WTC11 (cell line): Measurements from ENCODE around the gene UBD. TPM values are rescaled to one million over a fixed set of nuclear protein-coding genes. Genes with fewer than 3 reads are reported as not detected.

ENCODE experiments used
- ATAC-seq: fragments of 200-7000 bp; cut with Tn5 transposase; 2 replicates; pipeline ENCODE4 v1.10.0; 2021; ENCODE audit warnings: mild to moderate bottlenecking, moderate library complexity
- CTCF ChIA-PET: fragments of 300-600 bp; sonication (Branson Sonifier 250); formaldehyde crosslinking; loops from one replicate; lab custom pipeline; 2021; ENCODE audit warnings: antibody characterized with exemption; lab: Charles Lee
- POLR2A ChIA-PET: fragments of 350-600 bp; sonication (Branson Sonifier 250); formaldehyde crosslinking; loops from one replicate; lab custom pipeline; 2021; ENCODE audit warnings: antibody characterized with exemption; lab: Charles Lee
- DNase-seq: peaks from one replicate; pipeline ENCODE4 v3.0.0; 2021; ENCODE audit warnings: low spot score
- H3K27ac Mint-ChIP-seq: 2 replicates; pipeline ENCODE4 v1.8.0; 2021; ENCODE audit warnings: mixed read lengths
- H3K27me3 Mint-ChIP-seq: 2 replicates; pipeline ENCODE4 v1.8.0; 2021; ENCODE audit warnings: low read depth, mild to moderate bottlenecking, moderate library complexity, mixed read lengths
- H3K36me3 Mint-ChIP-seq: 2 replicates; pipeline ENCODE4 v1.8.0; 2021; ENCODE audit warnings: mixed read lengths
- H3K4me1 Mint-ChIP-seq: 2 replicates; pipeline ENCODE4 v1.8.0; 2022; ENCODE audit warnings: mixed read lengths
- H3K4me3 Mint-ChIP-seq: 2 replicates; pipeline ENCODE4 v1.8.0; 2021; ENCODE audit warnings: mild to moderate bottlenecking, moderate library complexity, mixed read lengths
- H3K9me3 Mint-ChIP-seq: 2 replicates; pipeline ENCODE4 v1.8.0; 2021; ENCODE audit warnings: mixed read lengths
- CREB1 ChIP-seq: sonication (generic); formaldehyde crosslinking; IDR thresholded peaks from 2 replicates; pipeline ENCODE4 v1.8.0; 2023; ENCODE audit warnings: mild to moderate bottlenecking, missing genetic modification reagents
- CREM ChIP-seq: sonication (generic); formaldehyde crosslinking; IDR thresholded peaks from 2 replicates; pipeline ENCODE4 v1.8.1; 2022; ENCODE audit warnings: mild to moderate bottlenecking, missing genetic modification reagents, moderate library complexity
- ERG ChIP-seq: fragments of 250-450 bp; sonication (Bioruptor Pico); IDR thresholded peaks from 2 replicates; pipeline ENCODE4 v1.8.0; 2021; ENCODE audit warnings: mild to moderate bottlenecking
- GRHL2 ChIP-seq: fragments of 250-450 bp; sonication (Bioruptor Pico); IDR thresholded peaks from 2 replicates; pipeline ENCODE4 v1.8.0; 2022; ENCODE audit warnings: mild to moderate bottlenecking, moderate library complexity; ENCODE audit not compliant: insufficient replicate concordance, severe bottlenecking
- HMGA2 ChIP-seq: fragments of 250-450 bp; sonication (Bioruptor Pico); IDR thresholded peaks from 2 replicates; pipeline ENCODE4 v1.4.0; 2021; ENCODE audit warnings: mild to moderate bottlenecking, moderate library complexity
- MYBL2 ChIP-seq: sonication (generic); formaldehyde crosslinking; IDR thresholded peaks from 2 replicates; pipeline ENCODE4 v1.8.1; 2023; ENCODE audit warnings: mild to moderate bottlenecking, moderate library complexity, missing genetic modification reagents
- RELA ChIP-seq: sonication (generic); formaldehyde crosslinking; IDR thresholded peaks from 2 replicates; pipeline ENCODE4 v1.8.1; 2022; ENCODE audit warnings: missing genetic modification reagents, mild to moderate bottlenecking, borderline replicate concordance
- SMAD4 ChIP-seq: sonication (generic); formaldehyde crosslinking; IDR thresholded peaks from 2 replicates; pipeline ENCODE4 v1.8.0; 2022; ENCODE audit warnings: mild to moderate bottlenecking, missing genetic modification reagents
- SP1 ChIP-seq: sonication (generic); formaldehyde crosslinking; conservative IDR thresholded peaks from 2 replicates; pipeline ENCODE4 v1.8.1; 2022; ENCODE audit warnings: missing genetic modification reagents
- TCF7 ChIP-seq: sonication (generic); formaldehyde crosslinking; IDR thresholded peaks from 2 replicates; pipeline ENCODE4 v1.8.0; 2022; ENCODE audit warnings: mild to moderate bottlenecking, low read depth, missing genetic modification reagents, moderate library complexity
- TP53 ChIP-seq: sonication (generic); formaldehyde crosslinking; IDR thresholded peaks from 2 replicates; pipeline ENCODE4 v1.8.1; 2023; ENCODE audit warnings: mild to moderate bottlenecking, missing genetic modification reagents
- ZNF138 ChIP-seq: sonication (generic); formaldehyde crosslinking; conservative IDR thresholded peaks from 2 replicates; pipeline ENCODE4 v1.8.1; 2022; ENCODE audit warnings: mild to moderate bottlenecking, moderate library complexity, missing genetic modification reagents
- ZNF232 ChIP-seq: sonication (generic); formaldehyde crosslinking; IDR thresholded peaks from 2 replicates; pipeline ENCODE4 v1.8.0; 2022; ENCODE audit warnings: mild to moderate bottlenecking, missing genetic modification reagents
- ZNF416 ChIP-seq: fragments of 250-450 bp; sonication (Bioruptor Pico); IDR thresholded peaks from 2 replicates; pipeline ENCODE4 v1.9.0; 2021; ENCODE audit warnings: mild to moderate bottlenecking, inconsistent platforms
- ZNF532 ChIP-seq: fragments of 250-450 bp; sonication (Bioruptor Pico); IDR thresholded peaks from 2 replicates; pipeline ENCODE4 v1.9.0; 2021; ENCODE audit warnings: mild to moderate bottlenecking, borderline replicate concordance
- total RNA-seq: library from RNA; stranded (reverse); gene quantifications from 3 replicates; pipeline ENCODE4 v1.2.3, GENCODE V29; 2021
- TF ChIP-seq, protein P1 (sequence below): sonication (generic); formaldehyde crosslinking; conservative IDR thresholded peaks from 2 replicates; pipeline ENCODE4 v1.8.1; 2022; ENCODE audit warnings: mild to moderate bottlenecking, missing genetic modification reagents
- TF ChIP-seq, protein P2 (sequence below): sonication (generic); formaldehyde crosslinking; IDR thresholded peaks from 2 replicates; pipeline ENCODE4 v1.8.0; 2022; ENCODE audit warnings: missing genetic modification reagents
- TF ChIP-seq, protein P3 (sequence below): sonication (generic); formaldehyde crosslinking; IDR thresholded peaks from 2 replicates; pipeline ENCODE4 v1.8.0; 2023; ENCODE audit warnings: mild to moderate bottlenecking, missing genetic modification reagents

UBD gene
- total RNA-seq, 1 experiment from 2014 or later: 0.15 TPM

DNA sequence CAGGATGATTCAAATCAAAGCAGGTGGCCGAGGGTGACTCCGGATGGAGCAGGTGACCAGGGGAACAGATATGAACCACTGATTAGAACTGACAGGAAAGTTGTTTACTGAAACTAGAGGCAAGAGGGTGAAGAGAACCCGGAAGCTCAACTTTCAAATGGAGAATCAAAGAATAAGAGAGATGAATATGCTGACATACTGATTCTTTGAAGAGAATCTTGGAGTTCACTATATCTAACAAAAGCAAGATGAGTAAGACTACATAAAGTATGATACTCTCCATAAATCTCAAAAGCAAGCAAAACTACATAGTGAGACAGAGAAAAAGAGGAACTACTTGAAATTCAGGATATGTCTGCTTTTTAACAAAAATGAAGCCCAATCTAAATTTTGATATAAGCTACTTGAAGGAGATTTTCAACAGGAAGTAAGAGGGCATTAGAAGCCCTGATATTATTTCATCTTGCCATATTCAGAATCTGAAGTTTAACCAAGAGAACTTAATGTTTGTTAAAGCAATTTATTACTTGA lies 4.0 kb upstream of the UBD start:
- peaks cover 13% of the 10 kb centered on the region for H3K4me1 Mint-ChIP-seq
- no peaks in the 10 kb centered on the region for H3K36me3 Mint-ChIP-seq
- H3K27me3 Mint-ChIP-seq: peaks cover 54% of the 10 kb centered on the region
- H3K4me3 Mint-ChIP-seq: no peak overlapping the region
- ATAC-seq (no peak), DNase-seq (no peak)
- H3K9me3 Mint-ChIP-seq: no peaks in the 10 kb centered on the region
- POLR2A ChIA-PET: no interaction called here
- TF ChIP-seq, protein P1, sequence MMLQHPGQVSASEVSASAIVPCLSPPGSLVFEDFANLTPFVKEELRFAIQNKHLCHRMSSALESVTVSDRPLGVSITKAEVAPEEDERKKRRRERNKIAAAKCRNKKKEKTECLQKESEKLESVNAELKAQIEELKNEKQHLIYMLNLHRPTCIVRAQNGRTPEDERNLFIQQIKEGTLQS (CRISPR knock-in tag): no peak
- TF ChIP-seq, all 79 proteins: peak for 0
- CTCF ChIA-PET: interaction anchor here (1.3 kb wide), 1 partner anchor 10 kb away, joined by 3 read pairs; no protein-coding TSS in a partner anchor
- no peak overlapping the region for H3K27ac Mint-ChIP-seq

DNA sequence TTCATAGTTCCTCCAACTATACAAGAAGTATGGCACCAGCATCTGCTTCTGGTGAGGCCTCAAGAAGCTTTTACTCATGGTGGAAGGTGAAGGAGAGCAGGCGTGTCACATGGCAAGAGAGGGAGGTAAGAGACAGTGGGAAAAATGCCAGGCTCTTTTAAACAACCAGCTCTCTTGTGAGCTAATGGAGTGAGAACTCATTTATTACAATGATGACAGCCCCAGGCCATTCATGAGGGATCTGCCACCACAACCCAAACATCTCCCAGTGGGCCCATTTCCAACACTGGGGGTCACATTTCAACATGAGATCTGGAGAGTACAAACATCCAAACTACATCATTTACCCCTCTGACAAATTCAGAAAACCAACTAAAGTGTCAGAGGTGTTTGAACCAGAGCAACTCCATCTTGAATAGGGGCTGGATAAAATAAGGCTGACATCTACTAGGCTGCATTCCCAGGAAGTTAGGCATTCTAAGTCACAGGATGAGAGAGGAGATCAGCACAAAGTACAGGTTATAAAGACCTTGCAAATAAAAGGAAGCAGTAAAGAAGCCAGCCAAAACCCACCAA lies 2.2 kb upstream of the UBD start:
- H3K4me1 Mint-ChIP-seq: peaks cover 31% of the 10 kb centered on the region
- CTCF ChIA-PET: no interaction called here
- no peak overlapping the region for H3K4me3 Mint-ChIP-seq
- DNase-seq: no peak
- no peak for ATAC-seq
- no peak overlapping the region for H3K27ac Mint-ChIP-seq
- TF ChIP-seq HMGA2 (CRISPR knock-in tag): no peak
- TF ChIP-seq RELA: no peak
- TF ChIP-seq TP53 (CRISPR knock-in tag): no peak
- TF ChIP-seq CREM (CRISPR knock-in tag): no peak
- no peak for TF ChIP-seq GRHL2 (CRISPR knock-in tag)
- TF ChIP-seq, all 79 proteins: peak for 0
- POLR2A ChIA-PET: interaction anchor here (0.6 kb wide), 1 partner anchor 100 kb away, joined by 3 read pairs; no protein-coding TSS in a partner anchor
- Mint-ChIP-seq H3K36me3 (no peaks in the 10 kb centered on the region), H3K9me3 (no peaks in the 10 kb centered on the region), H3K27me3 (peaks cover 67% of the 10 kb centered on the region)

DNA sequence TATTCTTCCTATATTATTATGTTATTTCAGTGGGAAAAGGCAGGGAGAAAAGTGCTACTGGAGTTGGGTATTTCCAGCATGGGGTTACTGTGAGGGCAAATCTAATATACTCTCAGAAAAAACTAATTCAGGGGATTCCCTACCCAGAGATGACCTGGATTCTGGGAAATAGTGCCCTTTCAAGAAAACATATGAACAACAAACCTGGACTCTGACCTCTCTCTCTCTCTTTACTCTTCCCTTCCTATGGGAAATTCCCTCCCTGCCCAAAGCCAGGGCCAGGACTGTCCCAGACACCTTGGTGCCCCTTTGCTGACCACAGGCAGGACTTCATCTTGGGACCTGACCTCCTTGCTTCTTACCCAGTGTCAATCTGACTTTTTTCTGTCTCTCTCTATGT lies 1.6 kb upstream of the UBD start:
- Mint-ChIP-seq H3K9me3 (no peaks in the 10 kb centered on the region), H3K27me3 (peaks cover 73% of the 10 kb centered on the region), H3K4me1 (peaks cover 33% of the 10 kb centered on the region), H3K36me3 (peaks cover under 1% of the 10 kb centered on the region; the same call in 1 of the 2 replicates), H3K4me3 (no peak overlapping the region), H3K27ac (no peak overlapping the region)
- CTCF ChIA-PET: no interaction called here
- POLR2A ChIA-PET: interaction anchor here (0.6 kb wide), 1 partner anchor 101 kb away, joined by 3 read pairs; no protein-coding TSS in a partner anchor
- DNase-seq (no peak), ATAC-seq (no peak)
- TF ChIP-seq, protein P2, sequence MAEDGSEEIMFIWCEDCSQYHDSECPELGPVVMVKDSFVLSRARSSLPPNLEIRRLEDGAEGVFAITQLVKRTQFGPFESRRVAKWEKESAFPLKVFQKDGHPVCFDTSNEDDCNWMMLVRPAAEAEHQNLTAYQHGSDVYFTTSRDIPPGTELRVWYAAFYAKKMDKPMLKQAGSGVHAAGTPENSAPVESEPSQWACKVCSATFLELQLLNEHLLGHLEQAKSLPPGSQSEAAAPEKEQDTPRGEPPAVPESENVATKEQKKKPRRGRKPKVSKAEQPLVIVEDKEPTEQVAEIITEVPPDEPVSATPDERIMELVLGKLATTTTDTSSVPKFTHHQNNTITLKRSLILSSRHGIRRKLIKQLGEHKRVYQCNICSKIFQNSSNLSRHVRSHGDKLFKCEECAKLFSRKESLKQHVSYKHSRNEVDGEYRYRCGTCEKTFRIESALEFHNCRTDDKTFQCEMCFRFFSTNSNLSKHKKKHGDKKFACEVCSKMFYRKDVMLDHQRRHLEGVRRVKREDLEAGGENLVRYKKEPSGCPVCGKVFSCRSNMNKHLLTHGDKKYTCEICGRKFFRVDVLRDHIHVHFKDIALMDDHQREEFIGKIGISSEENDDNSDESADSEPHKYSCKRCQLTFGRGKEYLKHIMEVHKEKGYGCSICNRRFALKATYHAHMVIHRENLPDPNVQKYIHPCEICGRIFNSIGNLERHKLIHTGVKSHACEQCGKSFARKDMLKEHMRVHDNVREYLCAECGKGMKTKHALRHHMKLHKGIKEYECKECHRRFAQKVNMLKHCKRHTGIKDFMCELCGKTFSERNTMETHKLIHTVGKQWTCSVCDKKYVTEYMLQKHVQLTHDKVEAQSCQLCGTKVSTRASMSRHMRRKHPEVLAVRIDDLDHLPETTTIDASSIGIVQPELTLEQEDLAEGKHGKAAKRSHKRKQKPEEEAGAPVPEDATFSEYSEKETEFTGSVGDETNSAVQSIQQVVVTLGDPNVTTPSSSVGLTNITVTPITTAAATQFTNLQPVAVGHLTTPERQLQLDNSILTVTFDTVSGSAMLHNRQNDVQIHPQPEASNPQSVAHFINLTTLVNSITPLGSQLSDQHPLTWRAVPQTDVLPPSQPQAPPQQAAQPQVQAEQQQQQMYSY (CRISPR knock-in tag): no peak
- TF ChIP-seq CREB1 (no peak), ERG (CRISPR knock-in tag) (no peak), ZNF138 (CRISPR knock-in tag) (no peak), MYBL2 (CRISPR knock-in tag) (no peak), SMAD4 (CRISPR knock-in tag) (no peak), ZNF416 (CRISPR knock-in tag) (no peak), ZNF532 (no peak), TCF7 (CRISPR knock-in tag) (no peak), ZNF232 (CRISPR knock-in tag) (no peak), SP1 (CRISPR knock-in tag) (no peak)
- TF ChIP-seq, protein P3, sequence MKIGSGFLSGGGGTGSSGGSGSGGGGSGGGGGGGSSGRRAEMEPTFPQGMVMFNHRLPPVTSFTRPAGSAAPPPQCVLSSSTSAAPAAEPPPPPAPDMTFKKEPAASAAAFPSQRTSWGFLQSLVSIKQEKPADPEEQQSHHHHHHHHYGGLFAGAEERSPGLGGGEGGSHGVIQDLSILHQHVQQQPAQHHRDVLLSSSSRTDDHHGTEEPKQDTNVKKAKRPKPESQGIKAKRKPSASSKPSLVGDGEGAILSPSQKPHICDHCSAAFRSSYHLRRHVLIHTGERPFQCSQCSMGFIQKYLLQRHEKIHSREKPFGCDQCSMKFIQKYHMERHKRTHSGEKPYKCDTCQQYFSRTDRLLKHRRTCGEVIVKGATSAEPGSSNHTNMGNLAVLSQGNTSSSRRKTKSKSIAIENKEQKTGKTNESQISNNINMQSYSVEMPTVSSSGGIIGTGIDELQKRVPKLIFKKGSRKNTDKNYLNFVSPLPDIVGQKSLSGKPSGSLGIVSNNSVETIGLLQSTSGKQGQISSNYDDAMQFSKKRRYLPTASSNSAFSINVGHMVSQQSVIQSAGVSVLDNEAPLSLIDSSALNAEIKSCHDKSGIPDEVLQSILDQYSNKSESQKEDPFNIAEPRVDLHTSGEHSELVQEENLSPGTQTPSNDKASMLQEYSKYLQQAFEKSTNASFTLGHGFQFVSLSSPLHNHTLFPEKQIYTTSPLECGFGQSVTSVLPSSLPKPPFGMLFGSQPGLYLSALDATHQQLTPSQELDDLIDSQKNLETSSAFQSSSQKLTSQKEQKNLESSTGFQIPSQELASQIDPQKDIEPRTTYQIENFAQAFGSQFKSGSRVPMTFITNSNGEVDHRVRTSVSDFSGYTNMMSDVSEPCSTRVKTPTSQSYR: no peak
